Retinal pigment epithelial cell (primary cell): ENCODE data around the gene DGLUCY.

Experiments
- DNase-seq: peaks from one replicate; pipeline ENCODE4 v3.0.0-alpha.2; 2010; ENCODE audit warnings: low read depth
- H3K4me3 ChIP-seq: 2 replicates; pipeline ENCODE4 v1.5.1; 2011; ENCODE audit warnings: mild to moderate bottlenecking, low read length, control low read depth, moderate library complexity
- TF ChIP-seq, protein P1 (sequence below): conservative IDR thresholded peaks from 2 replicates; pipeline ENCODE4 v1.5.1; 2011; ENCODE audit warnings: low read depth, low read length, control low read depth, inconsistent platforms

DGLUCY gene

GRCh38 chr14:91232052-91232451 is 118.2 kb downstream of the DGLUCY start:
- no peak overlapping the region for H3K4me3 ChIP-seq

GRCh38 chr14:91232603-91233002 is 118.7 kb downstream of the DGLUCY start:
- no peak overlapping the region for H3K4me3 ChIP-seq
- no peak for DNase-seq
- TF ChIP-seq, protein P1, sequence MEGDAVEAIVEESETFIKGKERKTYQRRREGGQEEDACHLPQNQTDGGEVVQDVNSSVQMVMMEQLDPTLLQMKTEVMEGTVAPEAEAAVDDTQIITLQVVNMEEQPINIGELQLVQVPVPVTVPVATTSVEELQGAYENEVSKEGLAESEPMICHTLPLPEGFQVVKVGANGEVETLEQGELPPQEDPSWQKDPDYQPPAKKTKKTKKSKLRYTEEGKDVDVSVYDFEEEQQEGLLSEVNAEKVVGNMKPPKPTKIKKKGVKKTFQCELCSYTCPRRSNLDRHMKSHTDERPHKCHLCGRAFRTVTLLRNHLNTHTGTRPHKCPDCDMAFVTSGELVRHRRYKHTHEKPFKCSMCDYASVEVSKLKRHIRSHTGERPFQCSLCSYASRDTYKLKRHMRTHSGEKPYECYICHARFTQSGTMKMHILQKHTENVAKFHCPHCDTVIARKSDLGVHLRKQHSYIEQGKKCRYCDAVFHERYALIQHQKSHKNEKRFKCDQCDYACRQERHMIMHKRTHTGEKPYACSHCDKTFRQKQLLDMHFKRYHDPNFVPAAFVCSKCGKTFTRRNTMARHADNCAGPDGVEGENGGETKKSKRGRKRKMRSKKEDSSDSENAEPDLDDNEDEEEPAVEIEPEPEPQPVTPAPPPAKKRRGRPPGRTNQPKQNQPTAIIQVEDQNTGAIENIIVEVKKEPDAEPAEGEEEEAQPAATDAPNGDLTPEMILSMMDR, result no peak

More at GRCh38 chr14:91232052-91232451, 118.2 kb downstream of the DGLUCY start:
- DNase-seq, result no peak
- TF ChIP-seq, protein P1, result no peak

DNA sequence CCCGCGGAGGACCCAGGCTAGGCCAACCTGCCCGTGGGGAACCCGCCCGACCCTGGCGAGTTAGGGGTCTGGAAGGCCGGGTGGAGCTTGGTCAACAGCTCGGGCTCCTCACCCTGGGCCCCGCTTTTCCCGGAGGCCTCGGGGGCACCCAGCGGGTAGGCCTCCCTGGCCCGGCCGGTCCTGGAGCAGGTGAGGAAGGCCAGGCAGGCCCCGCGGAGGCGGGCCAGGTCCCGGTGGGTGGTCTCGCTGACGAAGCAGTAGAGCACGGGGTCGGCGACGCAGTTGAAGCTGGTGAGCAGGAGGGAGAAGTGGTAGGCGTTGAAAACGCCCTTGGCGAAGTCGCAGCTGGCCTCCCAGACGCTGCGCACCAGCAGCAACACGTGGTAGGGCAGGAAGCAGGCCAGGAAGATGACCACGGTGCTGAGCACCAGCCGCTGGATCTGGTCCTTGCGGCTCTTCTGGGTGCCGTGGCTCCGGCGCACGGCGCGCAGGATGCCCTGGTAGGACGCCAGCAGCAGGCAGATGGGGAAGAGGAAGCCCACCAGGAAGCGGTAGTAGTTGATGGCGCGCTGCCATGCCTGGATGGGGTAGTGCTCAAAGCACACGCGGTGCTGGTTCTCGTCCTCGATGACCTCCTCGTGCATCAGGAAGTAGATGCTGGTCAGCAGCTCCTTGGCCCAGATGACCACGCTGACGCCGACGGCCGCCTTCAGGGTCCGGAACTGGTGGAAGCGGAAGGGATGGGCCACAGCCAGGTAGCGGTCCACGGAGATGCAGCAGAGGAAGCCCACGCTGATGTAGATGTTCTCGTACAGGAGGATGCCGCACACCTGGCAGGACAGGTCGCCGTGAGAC is 120.3 kb downstream of the DGLUCY start:
- TF ChIP-seq, protein P1, result no peak
- no peak for DNase-seq
- no peak overlapping the region for H3K4me3 ChIP-seq

DNA sequence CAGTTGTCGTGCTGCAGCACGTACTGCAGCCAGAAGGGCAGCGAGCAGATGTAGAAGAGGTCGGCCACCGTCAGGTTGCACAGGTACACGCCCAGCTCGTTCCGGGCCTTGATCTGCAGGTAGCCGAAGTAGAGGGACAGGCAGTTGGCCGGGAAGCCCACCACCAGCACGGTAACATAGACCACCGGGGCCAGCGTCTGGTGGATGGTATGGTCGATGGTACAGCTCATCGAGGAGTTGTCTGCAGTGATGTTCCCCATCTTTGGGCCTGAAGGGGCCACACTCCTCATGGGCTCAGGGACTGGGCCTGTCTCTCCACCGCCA is 120.9 kb downstream of the DGLUCY start:
- no peak for DNase-seq
- no peak overlapping the region for H3K4me3 ChIP-seq
- TF ChIP-seq, protein P1, result no peak

DNA sequence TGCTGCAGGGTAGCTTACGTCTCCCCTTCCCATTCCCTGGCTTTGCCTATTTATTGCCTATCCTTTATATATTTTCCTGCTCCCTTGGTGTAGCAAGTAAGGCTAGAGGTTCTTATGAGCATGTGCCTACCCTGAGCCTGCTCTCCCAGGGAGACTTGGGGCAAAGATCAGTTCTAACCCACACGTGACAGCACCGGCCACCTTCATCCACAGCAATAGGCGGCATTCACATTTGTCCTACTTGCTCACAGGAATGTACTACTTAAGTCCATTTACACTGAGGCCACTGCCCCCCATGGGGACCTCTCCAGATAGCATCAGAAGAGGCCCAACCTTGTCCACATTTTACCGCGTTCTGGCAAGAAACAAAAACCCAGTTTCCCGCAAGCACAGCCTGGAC is 122.0 kb downstream of the DGLUCY start:
- TF ChIP-seq, protein P1, result no peak
- DNase-seq, result no peak
- H3K4me3 ChIP-seq, result no peak overlapping the region

GRCh38 chr14:91237219-91237618 is 123.3 kb downstream of the DGLUCY start:
- TF ChIP-seq, protein P1, result no peak
- DNase-seq, result no peak
- H3K4me3 ChIP-seq, result no peak overlapping the region

DNA sequence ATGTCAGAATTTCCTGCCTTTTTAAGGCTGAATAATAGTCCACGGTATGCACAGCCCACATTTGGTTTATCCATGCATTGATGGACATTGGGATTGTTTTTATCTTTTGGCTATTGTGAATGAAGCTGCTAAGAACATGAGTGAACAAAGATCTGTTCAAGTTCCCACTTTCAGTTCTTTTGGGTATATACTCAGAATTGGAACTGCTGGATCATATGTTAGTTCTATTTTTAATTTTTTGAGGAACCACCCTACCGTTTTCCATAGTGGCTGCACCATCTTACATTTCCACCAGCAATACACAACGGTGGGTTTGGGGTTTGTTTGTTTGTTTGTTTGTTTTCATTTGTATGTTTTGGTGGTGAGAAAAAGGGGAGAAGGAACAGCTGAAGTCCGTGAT is 124.2 kb downstream of the DGLUCY start:
- TF ChIP-seq, protein P1, result no peak
- no peak for DNase-seq
- H3K4me3 ChIP-seq, result no peak overlapping the region
